HG03175 (cell line): ENCODE measurements around the gene PPP1CB.
"Not testable (repeated sequence)": the region's sequence is repeated elsewhere in the genome, so short reads cannot be mapped to it uniquely, and the experiment has no call there.

Experiments used
- ATAC-seq: cut with Tn5 transposase; IDR thresholded peaks from one replicate; pipeline ENCODE4 v1.9.1; 2021; ENCODE audit warnings: mild to moderate bottlenecking, moderate library complexity; ENCODE audit not compliant: unreplicated experiment

PPP1CB gene

DNA sequence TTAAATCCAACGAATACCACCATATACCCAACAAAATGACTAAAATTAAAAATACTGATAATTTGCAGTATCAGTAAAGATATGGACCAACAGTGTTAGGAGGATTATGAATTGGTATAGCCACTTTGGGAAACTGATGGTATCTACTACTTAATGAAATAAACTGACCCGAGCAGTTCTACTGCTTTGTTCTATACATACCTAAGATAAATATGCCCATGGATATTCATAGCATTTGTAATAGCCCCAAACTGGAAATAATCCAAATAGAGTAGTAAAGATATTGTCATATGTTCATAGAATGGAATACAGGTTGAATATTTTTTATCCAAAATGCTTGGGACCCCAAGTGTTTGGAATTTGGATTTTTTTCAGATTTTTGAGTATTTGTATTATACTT, 20.7 kb downstream of the PPP1CB start:
- no peak for ATAC-seq

DNA sequence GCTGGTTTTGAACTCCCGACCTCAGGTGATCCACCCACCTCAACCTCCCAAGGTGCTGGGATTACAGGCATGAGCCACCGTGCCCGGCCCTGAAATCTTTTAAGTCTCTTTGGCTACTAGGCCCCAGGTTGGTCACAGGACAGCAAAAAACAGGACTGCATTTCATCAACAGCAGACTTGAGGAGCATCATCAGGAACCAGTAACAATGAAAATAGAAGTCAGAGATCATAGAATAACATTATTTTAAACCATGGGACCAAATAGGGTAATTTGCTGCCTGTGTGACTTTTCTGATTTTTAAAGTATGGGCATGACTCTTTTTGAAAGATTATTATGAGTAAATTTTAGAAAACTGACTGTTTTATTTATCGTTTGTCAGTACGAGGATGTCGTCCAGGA, 24.8 kb downstream of the PPP1CB start:
- no peak for ATAC-seq

DNA sequence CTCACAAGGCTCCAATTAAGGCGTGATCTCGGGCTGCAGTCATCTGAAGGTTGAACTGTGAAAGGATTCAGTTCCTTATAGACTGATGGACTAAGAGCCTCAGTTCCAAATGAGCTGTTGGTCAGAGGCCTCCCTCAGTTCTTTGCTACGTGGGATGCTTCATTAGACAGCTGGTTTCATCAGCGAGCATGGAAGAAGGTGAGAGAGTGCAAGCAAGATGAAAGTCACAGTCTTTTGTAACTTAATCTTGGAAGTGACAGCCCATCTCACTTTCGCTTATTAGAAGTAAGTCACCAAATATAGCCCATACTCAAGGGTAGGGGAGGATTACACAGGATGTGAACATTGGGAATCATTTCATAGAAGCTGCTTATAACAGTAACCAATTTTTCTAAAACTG, 26.8 kb downstream of the PPP1CB start:
- ATAC-seq: no peak

- ATAC-seq: no peak
These were observed 27.4 kb downstream of the PPP1CB start for GRCh38 chr2:28779001-28779400.

DNA sequence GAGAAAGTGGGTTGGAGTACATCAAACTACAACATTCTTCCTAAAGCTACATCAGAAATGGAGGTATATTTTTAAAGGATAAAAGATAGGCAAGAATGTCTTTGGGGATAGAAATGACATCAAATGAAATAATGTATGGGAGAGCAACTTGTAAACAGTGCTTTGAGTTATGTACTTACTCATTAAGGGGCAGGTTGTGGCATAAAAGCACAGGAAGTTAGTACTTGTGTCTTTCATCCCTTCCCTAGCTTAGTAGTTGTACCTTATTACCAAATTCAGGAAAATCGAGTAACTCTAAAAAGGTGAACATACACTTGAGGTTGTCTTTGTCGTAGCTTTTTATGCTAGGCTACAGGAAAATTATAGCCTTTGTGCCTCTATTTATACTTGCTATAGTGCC, 28.9 kb downstream of the PPP1CB start:
- ATAC-seq: no peak

DNA sequence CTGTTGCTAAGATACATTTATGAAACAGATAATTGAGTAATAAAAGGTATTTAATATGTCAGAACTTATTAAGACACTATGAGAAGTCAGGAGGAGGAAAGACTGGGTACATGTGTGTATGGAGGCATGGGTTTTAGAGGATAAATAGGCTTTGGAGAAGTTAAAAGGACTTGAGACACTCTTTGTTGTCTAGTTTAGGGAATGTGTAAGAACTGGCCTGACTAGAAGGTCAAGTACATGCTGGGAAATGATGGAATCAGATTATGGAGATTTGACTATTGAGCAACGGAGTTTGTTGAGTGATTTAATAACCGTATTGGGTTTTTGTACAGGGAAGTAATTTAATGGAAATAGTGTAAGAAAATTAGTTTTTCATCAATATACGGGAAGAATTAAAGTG, 30.8 kb downstream of the PPP1CB start:
- ATAC-seq: no peak

DNA sequence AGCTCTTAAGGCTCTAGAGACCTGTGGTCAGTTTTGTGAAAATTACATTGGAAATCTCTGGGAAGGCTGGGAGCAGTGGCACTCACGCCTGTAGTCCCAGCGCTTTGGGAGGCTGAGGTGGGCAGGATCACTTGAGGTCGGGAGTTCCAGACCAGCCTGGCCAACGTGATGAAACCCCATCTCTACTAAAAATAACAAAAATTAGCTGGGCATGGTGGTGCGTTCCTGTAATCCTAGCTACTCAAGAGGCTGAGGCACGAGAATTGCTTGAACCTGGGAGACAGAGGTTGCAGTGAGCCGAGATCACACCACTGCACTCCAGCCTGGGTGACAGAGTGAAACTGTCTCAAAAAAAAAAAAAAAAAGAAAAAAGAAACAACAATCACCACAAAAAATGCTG, 32.9 kb downstream of the PPP1CB start:
- not testable (repeated sequence) for ATAC-seq

DNA sequence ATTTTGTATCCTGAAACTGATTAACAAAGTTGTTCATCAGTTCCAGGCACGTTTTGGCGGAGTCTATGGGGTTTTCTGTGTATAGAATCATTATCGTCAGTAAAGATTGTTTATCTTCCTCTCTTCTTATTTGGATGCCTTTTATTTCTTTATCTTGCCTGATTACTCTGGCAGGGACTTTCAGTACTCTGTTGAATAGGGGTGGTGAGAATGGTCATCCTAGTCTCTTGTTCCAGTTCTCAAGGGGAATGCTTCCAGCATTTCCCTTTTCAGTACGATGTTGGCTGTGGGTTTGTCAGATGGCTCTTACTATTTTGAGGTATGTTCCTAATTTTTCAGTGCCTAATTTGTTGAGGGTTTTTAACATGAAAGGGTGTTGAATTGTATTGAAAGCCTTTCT, 45.0 kb downstream of the PPP1CB start:
- ATAC-seq: no peak

DNA sequence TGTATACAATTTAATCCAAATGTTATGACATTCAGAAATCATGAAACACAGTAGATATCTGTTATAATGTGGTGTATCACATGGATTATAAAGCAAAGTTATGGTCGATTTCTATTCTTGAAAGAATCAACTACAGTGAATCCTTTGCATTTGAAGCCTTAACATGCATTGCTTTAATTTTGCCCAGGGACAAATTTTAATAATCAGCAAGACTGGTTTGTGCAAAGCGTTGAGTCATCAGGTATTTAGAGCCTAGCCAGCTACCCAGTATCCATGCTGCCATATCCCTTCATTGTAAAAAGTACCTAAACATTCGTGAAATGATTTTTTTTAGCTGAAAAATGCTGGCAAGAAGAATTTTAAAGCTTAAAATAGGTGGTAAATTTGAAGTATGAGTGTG, 50.1 kb downstream of the PPP1CB start:
- ATAC-seq: no peak

DNA sequence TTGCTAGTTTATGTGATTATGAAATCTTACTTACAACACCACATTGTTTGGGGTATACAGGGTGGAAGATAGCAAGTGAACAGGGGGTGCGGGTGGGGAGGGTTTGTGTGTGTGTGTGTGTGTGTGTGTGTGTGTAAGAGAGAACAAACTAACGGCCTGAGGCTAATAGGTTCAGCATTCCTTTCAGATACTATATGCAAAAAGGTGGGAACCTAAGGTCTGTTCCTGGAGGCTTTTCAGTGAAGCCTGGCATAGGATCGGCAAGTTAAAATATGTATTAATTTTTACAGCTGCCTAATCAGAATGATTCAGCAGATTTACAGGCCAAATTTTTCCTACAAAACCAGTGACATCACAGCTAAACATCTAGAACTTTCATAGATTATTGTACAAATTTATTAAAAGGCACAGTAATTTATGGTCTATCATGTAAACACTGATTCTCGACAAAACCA, 51.4 kb downstream of the PPP1CB start:
- no peak for ATAC-seq

- ATAC-seq: peak; percentile 2
These were observed 58.3 kb downstream of the PPP1CB start for GRCh38 chr2:28809927-28810326.

DNA sequence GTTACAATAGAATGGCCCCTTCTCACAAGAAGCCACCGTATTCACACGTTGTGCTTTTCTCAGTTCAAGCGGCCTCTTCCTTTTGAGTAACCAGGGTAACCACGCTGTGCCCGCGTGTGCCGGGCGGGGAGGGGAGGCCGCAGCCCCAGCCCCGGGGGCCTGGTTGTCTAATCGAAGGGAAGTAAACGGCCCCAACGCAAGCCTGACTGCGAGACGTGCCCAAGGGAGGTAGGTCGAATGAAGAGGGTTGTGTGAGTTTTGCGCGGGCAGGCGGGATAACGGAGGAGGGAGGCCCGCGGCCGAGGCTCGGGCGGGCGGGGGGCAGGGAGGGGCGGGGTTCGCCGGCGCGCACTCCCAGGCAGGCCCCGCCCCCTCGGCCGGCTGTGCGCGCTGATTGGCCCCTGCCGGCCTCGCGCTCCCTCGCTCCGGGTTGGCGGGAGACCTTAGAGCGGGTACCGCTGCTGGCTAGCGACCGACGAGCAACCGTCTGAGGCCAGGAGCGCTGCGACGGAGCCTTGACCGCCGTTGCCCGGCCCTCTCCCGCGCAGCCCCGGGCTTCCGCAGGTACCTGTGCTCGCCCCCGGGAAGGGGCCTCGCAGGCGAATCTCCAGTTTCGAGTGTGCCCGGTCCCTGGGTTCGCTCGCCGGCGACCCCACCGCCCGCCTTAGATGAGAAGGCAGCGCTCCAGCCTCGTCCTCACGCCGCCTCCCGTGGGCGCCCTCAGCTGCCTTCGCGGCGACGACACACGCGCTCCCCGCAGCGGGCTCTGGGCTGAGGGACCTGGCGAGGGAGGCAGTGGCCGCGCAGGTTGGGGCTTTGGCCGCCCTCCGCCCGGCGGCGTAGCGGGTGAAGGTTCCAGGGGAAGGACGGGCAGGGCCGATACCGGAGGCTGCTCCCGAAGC, 59.0 kb downstream of the PPP1CB start, which contains the start of gene SPDYA:
SPDYA (plus strand) TSS at position 451 of the 902 bp plus-strand sequence. CDS start 5,181 bp downstream, outside the sequence.
- ATAC-seq: peak; percentile 77

DNA sequence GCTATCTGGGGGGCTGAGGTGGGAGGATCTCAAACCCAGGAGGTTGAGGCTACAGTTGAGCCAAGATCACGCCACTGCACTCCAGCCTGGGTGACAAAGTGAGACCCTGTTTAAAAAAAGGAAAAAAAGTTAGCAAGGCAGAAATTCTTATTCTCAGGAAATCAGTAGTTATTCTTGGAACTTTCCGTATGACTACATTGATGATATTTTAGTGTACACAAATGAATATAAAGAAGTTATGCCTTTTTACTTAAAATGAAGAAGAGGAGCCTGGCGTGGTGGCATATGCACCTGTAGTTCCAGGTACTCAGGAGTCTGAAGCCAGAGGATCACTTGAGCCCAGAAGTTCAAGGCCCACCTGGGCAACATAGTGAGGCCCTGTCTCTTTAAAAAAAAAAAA, 66.4 kb downstream of the PPP1CB start:
- no peak for ATAC-seq

- ATAC-seq: no peak
These were observed 69.8 kb downstream of the PPP1CB start for GRCh38 chr2:28821295-28821958.

- ATAC-seq: no peak
These were observed 70.4 kb downstream of the PPP1CB start for GRCh38 chr2:28822036-28822435.

GRCh38 chr2:28824207-28824606, 72.6 kb downstream of the PPP1CB start:
- no peak for ATAC-seq

DNA sequence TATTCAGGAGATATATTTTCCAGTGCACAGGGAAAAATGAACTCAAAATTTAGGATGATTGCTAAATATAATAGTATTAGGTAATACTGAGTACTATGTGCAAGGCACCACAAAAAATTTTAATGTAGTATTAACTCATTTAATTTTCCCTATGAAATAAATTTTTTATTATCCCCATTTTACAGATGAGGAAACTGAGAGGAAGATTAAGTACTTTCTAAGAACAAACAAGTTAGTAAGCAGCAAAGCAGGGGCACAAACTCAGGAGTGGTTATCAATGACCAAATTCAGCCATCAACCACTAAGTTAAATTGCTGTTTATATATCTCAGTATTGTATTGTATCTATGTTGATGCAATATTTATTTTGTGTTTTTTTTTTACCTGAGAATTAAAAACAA, 73.2 kb downstream of the PPP1CB start:
- no peak for ATAC-seq

GRCh38 chr2:28828382-28828781, 76.8 kb downstream of the PPP1CB start:
- ATAC-seq: no peak

GRCh38 chr2:28833740-28834470, 82.3 kb downstream of the PPP1CB start:
- no peak for ATAC-seq

DNA sequence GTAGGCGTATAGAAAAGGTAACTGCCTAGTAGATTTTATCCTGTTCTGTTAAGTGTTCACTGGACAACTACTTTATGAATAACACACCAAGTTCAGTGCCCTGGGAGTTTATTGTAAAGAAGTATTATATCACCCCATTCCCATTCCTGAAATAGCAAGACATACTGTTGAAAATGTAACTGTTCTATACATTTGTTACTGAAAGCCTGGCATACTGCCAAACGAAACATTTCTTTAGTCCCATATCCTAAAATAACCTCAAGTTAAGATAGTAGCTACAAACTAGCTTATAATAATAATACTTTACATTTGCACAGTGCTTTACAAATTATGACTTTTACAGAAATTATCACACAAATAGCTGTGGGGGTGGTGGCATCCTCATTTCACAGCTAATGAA, 84.2 kb downstream of the PPP1CB start:
- no peak for ATAC-seq

DNA sequence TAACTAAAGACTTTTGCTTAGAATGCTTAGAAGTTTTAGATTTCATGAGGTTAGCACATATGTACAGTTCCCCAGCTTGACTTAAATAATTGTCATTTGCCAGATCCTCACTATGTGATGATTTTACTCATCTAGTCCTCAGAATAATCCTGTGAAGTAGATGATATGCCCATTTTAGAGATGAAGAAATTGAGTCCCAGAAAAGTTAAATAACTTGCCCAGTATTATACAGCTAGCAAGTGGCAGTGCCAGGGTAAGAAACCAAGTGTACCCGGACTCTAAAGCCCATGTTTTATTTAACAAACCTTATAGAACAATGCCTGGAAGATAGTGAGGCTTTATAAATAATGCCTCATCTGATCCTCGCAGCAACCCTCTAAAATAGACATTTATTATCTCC, 87.3 kb downstream of the PPP1CB start:
- ATAC-seq: no peak
